Measurements from ENCODE around the gene MACROD2. TPM values are rescaled to one million over a fixed set of nuclear protein-coding genes. Genes with fewer than 3 reads are reported as not detected.

The MACROD2 gene
- total RNA-seq, 1 experiment from 2014 or later: 3.7 TPM

GRCh38 chr20:14757728-14758127, 762.4 kb downstream of the MACROD2 start:
- ATAC-seq (no peak), DNase-seq (ENCODE audit: low read depth, low spot score) (no peak)
- Histone ChIP-seq H3K36me3 (ENCODE audit: control insufficient read depth in 1 of 2, insufficient read depth in 2 of 2, low read length in 2 of 2) (no peaks in the 10 kb centered on the region), H3K4me2 (ENCODE audit: low read length) (no peak overlapping the region), H3K79me2 (ENCODE audit: insufficient read depth, low read length) (no peaks in the 10 kb centered on the region), H2AFZ (ENCODE audit: low read depth, low read length, poor library complexity, severe bottlenecking) (no peak overlapping the region), H3K9me3 (ENCODE audit: control insufficient read depth in 1 of 2, insufficient read depth in 1 of 2, low read depth in 1 of 2, low read length in 2 of 2) (no peaks in the 10 kb centered on the region), H3K9me2 (ENCODE audit: insufficient read depth) (no peaks in the 10 kb centered on the region), H3K27ac (ENCODE audit: low read depth, low read length) (no peak overlapping the region), H3K27me3 (ENCODE audit: insufficient read depth, low read length) (no peaks in the 10 kb centered on the region), H3K4me3 (replicated peaks in 1 of 2; ENCODE audit: low read depth in 1 of 2, low read length in 2 of 2) (no peak overlapping the region), H3K4me1 (ENCODE audit: control insufficient read depth in 1 of 2, insufficient read depth in 2 of 2, low read length in 2 of 2) (no peaks in the 10 kb centered on the region), H4K20me1 (ENCODE audit: insufficient read depth) (no peaks in the 10 kb centered on the region), H3K9ac (ENCODE audit: low read length) (no peak overlapping the region)
- intact Hi-C loops (cut with micrococcal nuclease): no loop called here
- TF ChIP-seq CEBPB (IDR thresholded peaks at IDR 0.05; ENCODE audit: low read depth) (no peak), ZFX (IDR thresholded peaks at IDR 0.05) (no peak), EZH2 (IDR thresholded peaks at IDR 0.05) (no peak), CTCF (IDR thresholded peaks at IDR 0.05 in 2 of 3, conservative IDR thresholded peaks at IDR 0.05 in 1 of 3; ENCODE audit: borderline replicate concordance in 1 of 3, insufficient read depth in 1 of 3, low read depth in 2 of 3, low read length in 2 of 3) (no peak), JUND (IDR thresholded peaks at IDR 0.05) (no peak), POLR2AphosphoS5 (IDR thresholded peaks at IDR 0.05; ENCODE audit: low read depth, low read length) (no peak), EGR1 (IDR thresholded peaks at IDR 0.05; ENCODE audit: low read depth) (no peak), SP1 (IDR thresholded peaks at IDR 0.05; ENCODE audit: low read depth) (no peak), EZH2phosphoT487 (IDR thresholded peaks at IDR 0.05; ENCODE audit: borderline replicate concordance) (no peak), MAX (IDR thresholded peaks at IDR 0.05) (no peak), TCF7L2 (IDR thresholded peaks at IDR 0.05; ENCODE audit: borderline replicate concordance, extremely low read depth, insufficient read depth, insufficient read length) (no peak), ELF1 (IDR thresholded peaks at IDR 0.05; ENCODE audit: borderline replicate concordance, low read depth) (no peak), FOSL1 (IDR thresholded peaks at IDR 0.05; ENCODE audit: low read depth) (no peak), REST (IDR thresholded peaks at IDR 0.05; ENCODE audit: low read depth) (no peak), SRF (IDR thresholded peaks at IDR 0.05; ENCODE audit: low read depth) (no peak), POLR2A (IDR thresholded peaks at IDR 0.05; ENCODE audit: borderline replicate concordance, extremely low read depth, insufficient read depth, insufficient read length) (no peak)
- POLR2A ChIA-PET: no interaction called here
- no TSS peak for BruUV-seq (replicated peaks)
- RAD21 ChIA-PET (ENCODE audit: low non-redundant PET in 1 of 2, low total read pairs in 2 of 2, uncharacterized antibody in 2 of 2, unreplicated experiment in 2 of 2): no interaction called here
- CTCF ChIA-PET: no interaction called here

Data from HCT116 (cell line).